Measurements from ENCODE around the gene FAM32A.

The FAM32A gene

GRCh38 chr19:16206637-16207036 lies 21.4 kb downstream of the FAM32A start:
- no peak overlapping the region for H3K9ac ChIP-seq (ENCODE audit: insufficient read length, low read depth)
- no peak for DNase-seq (ENCODE audit: low read depth, low spot score)
- no peaks in the 10 kb centered on the region for H3K27me3 ChIP-seq (ENCODE audit: insufficient read depth, insufficient read length)
- no peak overlapping the region for H3K4me3 ChIP-seq (ENCODE audit: insufficient read length, low read depth)
- peaks cover 94% of the 10 kb centered on the region for H3K36me3 ChIP-seq (ENCODE audit: insufficient read depth, insufficient read length, low read length)
- TF ChIP-seq ZNF274 (IDR thresholded peaks at IDR 0.05; ENCODE audit: low read depth, low read length): no peak
- TF ChIP-seq YY1 (IDR thresholded peaks at IDR 0.05; ENCODE audit: insufficient read depth, insufficient read length): no peak
- no peak for TF ChIP-seq SUZ12 (IDR thresholded peaks at IDR 0.05; ENCODE audit: extremely low read depth, insufficient read depth, insufficient read length)
- H3K9me3 ChIP-seq (ENCODE audit: insufficient read depth, low read length): no peaks in the 10 kb centered on the region; the same call in 1 of the 2 replicates
- no peaks in the 10 kb centered on the region for H3K4me1 ChIP-seq (ENCODE audit: insufficient read depth, insufficient read length)

- no peak for DNase-seq (ENCODE audit: low read depth, low spot score)
- Histone ChIP-seq H3K27me3 (ENCODE audit: insufficient read depth, insufficient read length) (no peaks in the 10 kb centered on the region), H3K9ac (ENCODE audit: insufficient read length, low read depth) (no peak overlapping the region), H3K9me3 (ENCODE audit: insufficient read depth, low read length) (no peaks in the 10 kb centered on the region; the same call in 1 of the 2 replicates), H3K36me3 (ENCODE audit: insufficient read depth, insufficient read length, low read length) (peaks cover 90% of the 10 kb centered on the region), H3K4me1 (ENCODE audit: insufficient read depth, insufficient read length) (no peaks in the 10 kb centered on the region), H3K4me3 (ENCODE audit: insufficient read length, low read depth) (no peak overlapping the region)
- no peak for TF ChIP-seq YY1 (IDR thresholded peaks at IDR 0.05; ENCODE audit: insufficient read depth, insufficient read length)
- no peak for TF ChIP-seq SUZ12 (IDR thresholded peaks at IDR 0.05; ENCODE audit: extremely low read depth, insufficient read depth, insufficient read length)
- no peak for TF ChIP-seq ZNF274 (IDR thresholded peaks at IDR 0.05; ENCODE audit: low read depth, low read length)
Measured at GRCh38 chr19:16207063-16207462, 21.9 kb downstream of the FAM32A start.

GRCh38 chr19:16207490-16208025 lies 22.3 kb downstream of the FAM32A start:
- Histone ChIP-seq H3K27me3 (ENCODE audit: insufficient read depth, insufficient read length) (no peaks in the 10 kb centered on the region), H3K9ac (ENCODE audit: insufficient read length, low read depth) (no peak overlapping the region), H3K4me3 (ENCODE audit: insufficient read length, low read depth) (no peak overlapping the region), H3K4me1 (ENCODE audit: insufficient read depth, insufficient read length) (no peaks in the 10 kb centered on the region), H3K9me3 (ENCODE audit: insufficient read depth, low read length) (no peaks in the 10 kb centered on the region; the same call in 1 of the 2 replicates), H3K36me3 (ENCODE audit: insufficient read depth, insufficient read length, low read length) (peaks cover 85% of the 10 kb centered on the region)
- TF ChIP-seq YY1 (IDR thresholded peaks at IDR 0.05; ENCODE audit: insufficient read depth, insufficient read length): no peak
- no peak for DNase-seq (ENCODE audit: low read depth, low spot score)

GRCh38 chr19:16208064-16208759 lies 23.0 kb downstream of the FAM32A start:
- no peaks in the 10 kb centered on the region; the same call in 1 of the 2 replicates for H3K9me3 ChIP-seq (ENCODE audit: insufficient read depth, low read length)
- H3K4me1 ChIP-seq (ENCODE audit: insufficient read depth, insufficient read length): no peaks in the 10 kb centered on the region
- peaks cover 78% of the 10 kb centered on the region for H3K36me3 ChIP-seq (ENCODE audit: insufficient read depth, insufficient read length, low read length)
- no peak overlapping the region for H3K9ac ChIP-seq (ENCODE audit: insufficient read length, low read depth)
- no peak for DNase-seq (ENCODE audit: low read depth, low spot score)
- no peaks in the 10 kb centered on the region for H3K27me3 ChIP-seq (ENCODE audit: insufficient read depth, insufficient read length)
- no peak overlapping the region for H3K4me3 ChIP-seq (ENCODE audit: insufficient read length, low read depth)
- TF ChIP-seq SUZ12 (IDR thresholded peaks at IDR 0.05; ENCODE audit: extremely low read depth, insufficient read depth, insufficient read length) (no peak), YY1 (IDR thresholded peaks at IDR 0.05; ENCODE audit: insufficient read depth, insufficient read length) (no peak), ZNF274 (IDR thresholded peaks at IDR 0.05; ENCODE audit: low read depth, low read length) (no peak)

- Histone ChIP-seq H3K9me3 (ENCODE audit: insufficient read depth, low read length) (no peaks in the 10 kb centered on the region; the same call in 1 of the 2 replicates), H3K27me3 (ENCODE audit: insufficient read depth, insufficient read length) (no peaks in the 10 kb centered on the region), H3K4me1 (ENCODE audit: insufficient read depth, insufficient read length) (no peaks in the 10 kb centered on the region), H3K4me3 (ENCODE audit: insufficient read length, low read depth) (no peak overlapping the region), H3K9ac (ENCODE audit: insufficient read length, low read depth) (no peak overlapping the region), H3K36me3 (ENCODE audit: insufficient read depth, insufficient read length, low read length) (peaks cover 70% of the 10 kb centered on the region)
- TF ChIP-seq YY1 (IDR thresholded peaks at IDR 0.05; ENCODE audit: insufficient read depth, insufficient read length) (no peak), ZNF274 (IDR thresholded peaks at IDR 0.05; ENCODE audit: low read depth, low read length) (no peak), SUZ12 (IDR thresholded peaks at IDR 0.05; ENCODE audit: extremely low read depth, insufficient read depth, insufficient read length) (no peak)
- no peak for DNase-seq (ENCODE audit: low read depth, low spot score)
Measured at GRCh38 chr19:16208847-16209665, 23.8 kb downstream of the FAM32A start.

- Histone ChIP-seq H3K27me3 (ENCODE audit: insufficient read depth, insufficient read length) (no peaks in the 10 kb centered on the region), H3K4me1 (ENCODE audit: insufficient read depth, insufficient read length) (no peaks in the 10 kb centered on the region)
Measured at GRCh38 chr19:16210168-16210567, 25.0 kb downstream of the FAM32A start.

GRCh38 chr19:16213076-16213475 lies 27.9 kb downstream of the FAM32A start:
- no peak for DNase-seq (ENCODE audit: low read depth, low spot score)
- Histone ChIP-seq H3K9ac (ENCODE audit: insufficient read length, low read depth) (no peak overlapping the region), H3K4me1 (ENCODE audit: insufficient read depth, insufficient read length) (no peaks in the 10 kb centered on the region), H3K36me3 (ENCODE audit: insufficient read depth, insufficient read length, low read length) (peaks cover 51% of the 10 kb centered on the region), H3K9me3 (ENCODE audit: insufficient read depth, low read length) (peaks cover 2% of the 10 kb centered on the region; the same call in 1 of the 2 replicates), H3K4me3 (ENCODE audit: insufficient read length, low read depth) (no peak overlapping the region), H3K27me3 (ENCODE audit: insufficient read depth, insufficient read length) (no peaks in the 10 kb centered on the region)
- TF ChIP-seq SUZ12 (IDR thresholded peaks at IDR 0.05; ENCODE audit: extremely low read depth, insufficient read depth, insufficient read length) (no peak), ZNF274 (IDR thresholded peaks at IDR 0.05; ENCODE audit: low read depth, low read length) (no peak)

More at GRCh38 chr19:16210168-16210567, 25.0 kb downstream of the FAM32A start:
- TF ChIP-seq SUZ12 (IDR thresholded peaks at IDR 0.05; ENCODE audit: extremely low read depth, insufficient read depth, insufficient read length) (no peak), YY1 (IDR thresholded peaks at IDR 0.05; ENCODE audit: insufficient read depth, insufficient read length) (no peak), ZNF274 (IDR thresholded peaks at IDR 0.05; ENCODE audit: low read depth, low read length) (no peak)
- no peak for DNase-seq (ENCODE audit: low read depth, low spot score)
- Histone ChIP-seq H3K9ac (ENCODE audit: insufficient read length, low read depth) (no peak overlapping the region), H3K4me3 (ENCODE audit: insufficient read length, low read depth) (no peak overlapping the region), H3K36me3 (ENCODE audit: insufficient read depth, insufficient read length, low read length) (peaks cover 62% of the 10 kb centered on the region), H3K9me3 (ENCODE audit: insufficient read depth, low read length) (no peaks in the 10 kb centered on the region; the same call in 1 of the 2 replicates)
